ENCODE measurements around the gene PMP22. TPM values are rescaled to one million over a fixed set of nuclear protein-coding genes. Genes with fewer than 3 reads are reported as not detected.
A peak's percentile ranks its signal among the peaks of the same experiment; 100 is the strongest.

The PMP22 gene
- total RNA-seq, 4 donors from 2014 or later: 104 to 246 (median 155) TPM

GRCh38 chr17:15262291-15263205, 2.6 kb downstream of the PMP22 start:
- peak; percentile 91 to 94 for DNase-seq
- no peaks in the 10 kb centered on the region for H3K27me3 ChIP-seq
- no peaks in the 10 kb centered on the region for H3K36me3 ChIP-seq
- intact Hi-C loops (cut with DNase I; ENCODE audit: low total_unique reads): loop anchor here (5.0 kb wide), 2 partner anchors 90 to 195 kb away; no protein-coding TSS in a partner anchor
- TF ChIP-seq POLR2A (IDR thresholded peaks at IDR 0.05) (peak; percentile 88 to 93), CTCF (IDR thresholded peaks at IDR 0.05) (peak; percentile 40 to 55 (median 45))
- peak overlapping the region; percentile 98 to 99 for H3K27ac ChIP-seq
- H3K4me3 ChIP-seq: peak overlapping the region; percentile 86 to 89
- no peaks in the 10 kb centered on the region for H3K9me3 ChIP-seq
- peaks cover 11 to 15% of the 10 kb centered on the region in 2 donors for H3K4me1 ChIP-seq

GRCh38 chr17:15261802-15262290, 3.3 kb downstream of the PMP22 start:
- Histone ChIP-seq H3K36me3 (no peaks in the 10 kb centered on the region), H3K4me1 (peaks cover 15 to 18% of the 10 kb centered on the region in 2 donors), H3K27ac (peak overlapping the region; percentile 98 to 99), H3K4me3 (peak overlapping the region; percentile 86 to 89), H3K27me3 (no peaks in the 10 kb centered on the region), H3K9me3 (no peaks in the 10 kb centered on the region)
- no peak for TF ChIP-seq CTCF (IDR thresholded peaks at IDR 0.05)
- TF ChIP-seq POLR2A (IDR thresholded peaks at IDR 0.05): no peak
- intact Hi-C loops (cut with DNase I; ENCODE audit: low total_unique reads): loop anchor here (2.0 to 5.0 kb wide), 3 partner anchors 90 to 241 kb away; no protein-coding TSS in a partner anchor
- peak in 1 of 2 donors; percentile 49 for DNase-seq

- DNase-seq: peak; percentile 60 to 64
- no peaks in the 10 kb centered on the region for H3K36me3 ChIP-seq
- H3K9me3 ChIP-seq: no peaks in the 10 kb centered on the region
- H3K4me3 ChIP-seq: peak overlapping the region; percentile 86 to 89
- peak overlapping the region; percentile 98 to 99 for H3K27ac ChIP-seq
- no peaks in the 10 kb centered on the region for H3K27me3 ChIP-seq
- intact Hi-C loops (cut with DNase I; ENCODE audit: low total_unique reads): loop anchor here (2.0 to 5.0 kb wide), 3 partner anchors 91 to 241 kb away; no protein-coding TSS in a partner anchor
- TF ChIP-seq POLR2A (IDR thresholded peaks at IDR 0.05) (no peak), CTCF (IDR thresholded peaks at IDR 0.05) (peak in 1 of 4 experiments; percentile 10)
- peaks cover 17 to 19% of the 10 kb centered on the region in 2 donors for H3K4me1 ChIP-seq
Measured at GRCh38 chr17:15261258-15261801, 3.8 kb downstream of the PMP22 start.

- peak; percentile 91 to 93 for DNase-seq
- Histone ChIP-seq H3K4me1 (peaks cover 19 to 21% of the 10 kb centered on the region in 2 donors), H3K9me3 (no peaks in the 10 kb centered on the region), H3K36me3 (no peaks in the 10 kb centered on the region), H3K27me3 (no peaks in the 10 kb centered on the region), H3K4me3 (peak overlapping the region; percentile 86 to 89), H3K27ac (peak overlapping the region; percentile 98 to 99)
- intact Hi-C loops (cut with DNase I; ENCODE audit: low total_unique reads): loop anchor here (2.0 to 5.0 kb wide), 3 partner anchors 92 to 242 kb away; no protein-coding TSS in a partner anchor
- TF ChIP-seq POLR2A (IDR thresholded peaks at IDR 0.05) (peak; percentile 6 to 47), CTCF (IDR thresholded peaks at IDR 0.05) (peak; percentile 64 to 98 (median 91))
Measured at GRCh38 chr17:15260376-15261257, 4.5 kb downstream of the PMP22 start.

All from uterus (tissue), 4 donors.